OCI-LY1 (cell line): ENCODE data around the gene LSAMP.

ENCODE experiments used
- H2AFZ ChIP-seq: fragments of 200-600 bp; sonication (generic), shearing (Covaris generic); 2 replicates; pipeline ENCODE4 v1.6.0; 2014; ENCODE audit warnings: antibody characterized with exemption, mild to moderate bottlenecking, low read length
- H3F3A ChIP-seq: fragments of 200-600 bp; sonication (generic), shearing (Covaris generic); 2 replicates; pipeline ENCODE4 v1.6.0; 2014; ENCODE audit warnings: mild to moderate bottlenecking, antibody characterized with exemption, low read length, moderate library complexity; ENCODE audit not compliant: insufficient read depth
- H3K27ac ChIP-seq: fragments of 200-600 bp; sonication (generic); 2 replicates; pipeline ENCODE4 v1.5.1; 2014; ENCODE audit warnings: low read length, mixed run types, mild to moderate bottlenecking, low read depth; ENCODE audit not compliant: poor library complexity, severe bottlenecking
- H3K27me3 ChIP-seq: fragments of 200-600 bp; sonication (generic); 2 replicates; pipeline ENCODE4 v1.6.0; 2014; ENCODE audit warnings: antibody characterized with exemption, mild to moderate bottlenecking, low read length, moderate library complexity; ENCODE audit not compliant: insufficient read depth
- H3K36me3 ChIP-seq: fragments of 200-600 bp; sonication (generic); 2 replicates; pipeline ENCODE4 v1.6.1; 2014; ENCODE audit warnings: mild to moderate bottlenecking, antibody characterized with exemption, low read length, moderate library complexity, mixed read lengths; ENCODE audit not compliant: insufficient read depth
- H3K4me1 ChIP-seq: fragments of 200-600 bp; sonication (generic); 2 replicates; pipeline ENCODE4 v1.5.1; 2014; ENCODE audit warnings: mild to moderate bottlenecking, low read length, moderate library complexity; ENCODE audit not compliant: insufficient read depth, severe bottlenecking
- H3K4me2 ChIP-seq: fragments of 200-600 bp; sonication (generic), shearing (Covaris generic); 2 replicates; pipeline ENCODE4 v1.6.1; 2014; ENCODE audit warnings: low read length
- H3K4me3 ChIP-seq: fragments of 200-600 bp; sonication (generic); 2 replicates; pipeline ENCODE4 v1.5.1; 2014; ENCODE audit warnings: low read length, low read depth, mild to moderate bottlenecking, mixed read lengths; ENCODE audit not compliant: poor library complexity, severe bottlenecking
- H3K79me2 ChIP-seq: fragments of 200-600 bp; shearing (Covaris generic); 2 replicates; pipeline ENCODE4 v1.6.1; 2016; ENCODE audit warnings: mixed run types, low read length, mixed read lengths; ENCODE audit not compliant: insufficient read depth
- H3K9ac ChIP-seq: fragments of 200-600 bp; sonication (generic), shearing (Covaris generic); 2 replicates; pipeline ENCODE4 v1.6.1; 2014; ENCODE audit warnings: mild to moderate bottlenecking, low read length, mixed read lengths
- H3K9me2 ChIP-seq: fragments of 200-600 bp; sonication (generic), shearing (Covaris generic); 2 replicates; pipeline ENCODE4 v1.6.1; 2014; ENCODE audit warnings: low read depth, mild to moderate bottlenecking, low read length, mixed read lengths
- H3K9me3 ChIP-seq: fragments of 200-600 bp; shearing (Covaris generic); 2 replicates; pipeline ENCODE4 v1.6.1; 2014; ENCODE audit warnings: low read length, mixed read lengths
- H4K20me1 ChIP-seq: fragments of 200-600 bp; sonication (generic), shearing (Covaris generic); 2 replicates; pipeline ENCODE4 v1.6.0; 2016; ENCODE audit warnings: mild to moderate bottlenecking, low read length; ENCODE audit not compliant: insufficient read depth
- CTCF ChIP-seq: fragments of 200-600 bp; sonication (generic), shearing (Covaris generic); IDR thresholded peaks from 2 replicates; pipeline ENCODE4 v1.5.1; 2017; ENCODE audit warnings: mild to moderate bottlenecking, antibody characterized with exemption, low read length, moderate library complexity, mixed read lengths
- EZH2 ChIP-seq: fragments of 200-600 bp; sonication (generic), shearing (Covaris generic); IDR thresholded peaks from 2 replicates; pipeline ENCODE4 v1.8.0; 2017; ENCODE audit warnings: borderline replicate concordance, mixed run types, mild to moderate bottlenecking, antibody characterized with exemption, low read length, moderate library complexity, mixed read lengths

Gene LSAMP

GRCh38 chr3:115968871-115969270 is 476.4 kb downstream of the LSAMP start:
- Histone ChIP-seq H3K27me3 (no peaks in the 10 kb centered on the region), H3K9me3 (no peaks in the 10 kb centered on the region), H3K4me2 (no peak overlapping the region), H3K36me3 (no peaks in the 10 kb centered on the region), H3K4me1 (no peaks in the 10 kb centered on the region), H3F3A (no peaks in the 10 kb centered on the region), H3K9ac (no peak overlapping the region), H4K20me1 (no peaks in the 10 kb centered on the region), H3K79me2 (no peaks in the 10 kb centered on the region), H3K4me3 (no peak overlapping the region), H3K27ac (no peak overlapping the region), H2AFZ (no peak overlapping the region), H3K9me2 (no peaks in the 10 kb centered on the region)
- no peak for TF ChIP-seq EZH2
- no peak for TF ChIP-seq CTCF

GRCh38 chr3:115961380-115961779 is 483.9 kb downstream of the LSAMP start:
- no peaks in the 10 kb centered on the region for H3K4me1 ChIP-seq
- H2AFZ ChIP-seq = no peak overlapping the region
- no peak overlapping the region for H3K4me2 ChIP-seq
- H3K9me3 ChIP-seq = no peaks in the 10 kb centered on the region
- H3K9me2 ChIP-seq = no peaks in the 10 kb centered on the region
- H3K27ac ChIP-seq = no peak overlapping the region
- H3F3A ChIP-seq = no peaks in the 10 kb centered on the region
- no peaks in the 10 kb centered on the region for H4K20me1 ChIP-seq
- H3K36me3 ChIP-seq = no peaks in the 10 kb centered on the region
- no peak overlapping the region for H3K9ac ChIP-seq
- H3K27me3 ChIP-seq = no peaks in the 10 kb centered on the region
- TF ChIP-seq EZH2 = no peak
- no peak for TF ChIP-seq CTCF
- H3K4me3 ChIP-seq = no peak overlapping the region
- H3K79me2 ChIP-seq = no peaks in the 10 kb centered on the region

- Histone ChIP-seq H3K9me3 (no peaks in the 10 kb centered on the region), H3K9ac (no peak overlapping the region), H3K27ac (no peak overlapping the region), H3K9me2 (no peaks in the 10 kb centered on the region), H3F3A (no peaks in the 10 kb centered on the region), H4K20me1 (no peaks in the 10 kb centered on the region), H3K79me2 (no peaks in the 10 kb centered on the region), H2AFZ (no peak overlapping the region), H3K4me2 (no peak overlapping the region), H3K4me3 (no peak overlapping the region), H3K27me3 (no peaks in the 10 kb centered on the region), H3K36me3 (no peaks in the 10 kb centered on the region), H3K4me1 (no peaks in the 10 kb centered on the region)
- TF ChIP-seq EZH2 = no peak
- TF ChIP-seq CTCF = no peak
These were observed 484.5 kb downstream of the LSAMP start for GRCh38 chr3:115960799-115961198.
